ENCODE data around the gene ADAM12.

GRCh38 chr10:126170371-126170770 is 217.9 kb downstream of the ADAM12 start:
- TF ChIP-seq, protein P1, sequence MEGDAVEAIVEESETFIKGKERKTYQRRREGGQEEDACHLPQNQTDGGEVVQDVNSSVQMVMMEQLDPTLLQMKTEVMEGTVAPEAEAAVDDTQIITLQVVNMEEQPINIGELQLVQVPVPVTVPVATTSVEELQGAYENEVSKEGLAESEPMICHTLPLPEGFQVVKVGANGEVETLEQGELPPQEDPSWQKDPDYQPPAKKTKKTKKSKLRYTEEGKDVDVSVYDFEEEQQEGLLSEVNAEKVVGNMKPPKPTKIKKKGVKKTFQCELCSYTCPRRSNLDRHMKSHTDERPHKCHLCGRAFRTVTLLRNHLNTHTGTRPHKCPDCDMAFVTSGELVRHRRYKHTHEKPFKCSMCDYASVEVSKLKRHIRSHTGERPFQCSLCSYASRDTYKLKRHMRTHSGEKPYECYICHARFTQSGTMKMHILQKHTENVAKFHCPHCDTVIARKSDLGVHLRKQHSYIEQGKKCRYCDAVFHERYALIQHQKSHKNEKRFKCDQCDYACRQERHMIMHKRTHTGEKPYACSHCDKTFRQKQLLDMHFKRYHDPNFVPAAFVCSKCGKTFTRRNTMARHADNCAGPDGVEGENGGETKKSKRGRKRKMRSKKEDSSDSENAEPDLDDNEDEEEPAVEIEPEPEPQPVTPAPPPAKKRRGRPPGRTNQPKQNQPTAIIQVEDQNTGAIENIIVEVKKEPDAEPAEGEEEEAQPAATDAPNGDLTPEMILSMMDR (IDR thresholded peaks at IDR 0.05): no peak
- TF ChIP-seq POLR2A (IDR thresholded peaks at IDR 0.05): no peak
- TF ChIP-seq POLR2AphosphoS5 (IDR thresholded peaks at IDR 0.05): no peak
- TF ChIP-seq EP300 (IDR thresholded peaks at IDR 0.05): no peak

Measured in suprapubic skin (tissue), 4 donors.